ENCODE measurements around the gene CMTM3. TPM values are rescaled to one million over a fixed set of nuclear protein-coding genes. Genes with fewer than 3 reads are reported as not detected.
A peak's percentile ranks its signal among the peaks of the same experiment; 100 is the strongest.

The CMTM3 gene
- total RNA-seq, 4 donors from 2014 or later = 15.7 to 24.9 (median 19.3) TPM

- 6 to 13% methylated on average over 6 to 31 of the region's 32 CpGs for WGBS, 2 donors (ENCODE audit: low coverage in 1 of 2)
- ATAC-seq = peak; percentile 23
- Histone ChIP-seq H3K4me3 (peak overlapping the region; percentile 30 to 79), H3K4me1 (peaks cover 0 to 52% (median 15%) of the 10 kb centered on the region in 3 donors), H3K36me3 (no peaks in the 10 kb centered on the region), H3K27ac (peak overlapping the region in 3 of 4 donors; percentile 85 to 91 (median 87)), H3K9me3 (no peaks in the 10 kb centered on the region), H3K27me3 (peaks cover 50% of the 10 kb centered on the region)
- TF ChIP-seq CTCF (IDR thresholded peaks at IDR 0.05) = no peak
- no peak for TF ChIP-seq EP300 (IDR thresholded peaks at IDR 0.05)
- TF ChIP-seq POLR2A (IDR thresholded peaks at IDR 0.05) = no peak
- TF ChIP-seq POLR2AphosphoS5 (IDR thresholded peaks at IDR 0.05) = no peak
Observed at GRCh38 chr16:66603537-66604375, 748 bp upstream of the CMTM3 start.

- Histone ChIP-seq H3K36me3 (peaks cover 0 to 15% of the 10 kb centered on the region in 2 donors), H3K9me3 (no peaks in the 10 kb centered on the region), H3K27ac (peak overlapping the region; percentile 1 to 91 (median 86)), H3K27me3 (peaks cover 47% of the 10 kb centered on the region), H3K4me1 (peaks cover 0 to 56% (median 17%) of the 10 kb centered on the region in 3 donors), H3K4me3 (peak overlapping the region; percentile 30 to 79)
- peak; percentile 57 for ATAC-seq
- 0% methylated on average over 3 of the region's 61 CpGs; no CpG with 5 or more reads in 1 of the 2 donors for WGBS, 2 donors (ENCODE audit: low coverage in 1 of 2)
- TF ChIP-seq EP300 (IDR thresholded peaks at IDR 0.05) (no peak), POLR2A (IDR thresholded peaks at IDR 0.05) (no peak), POLR2AphosphoS5 (IDR thresholded peaks at IDR 0.05) (no peak), CTCF (IDR thresholded peaks at IDR 0.05) (no peak)
Observed at GRCh38 chr16:66605177-66605978, 874 bp downstream of the CMTM3 start.

- Histone ChIP-seq H3K27ac (peak overlapping the region in 3 of 4 donors; percentile 85 to 91 (median 87)), H3K9me3 (no peaks in the 10 kb centered on the region), H3K36me3 (peaks cover 0 to 23% of the 10 kb centered on the region in 2 donors), H3K4me1 (peaks cover 0 to 56% (median 17%) of the 10 kb centered on the region in 3 donors), H3K4me3 (peak overlapping the region in 1 of 2 donors; percentile 79), H3K27me3 (peaks cover 41% of the 10 kb centered on the region)
- TF ChIP-seq CTCF (IDR thresholded peaks at IDR 0.05) (no peak), POLR2AphosphoS5 (IDR thresholded peaks at IDR 0.05) (no peak), POLR2A (IDR thresholded peaks at IDR 0.05) (no peak), EP300 (IDR thresholded peaks at IDR 0.05) (no peak)
- no peak for ATAC-seq
- WGBS, 2 donors (ENCODE audit: low coverage in 1 of 2) = 50 to 60% methylated on average over 1 of the region's 10 CpGs
Observed at GRCh38 chr16:66605979-66606751, 1.7 kb downstream of the CMTM3 start.

- TF ChIP-seq POLR2AphosphoS5 (IDR thresholded peaks at IDR 0.05) (peak; percentile 24), POLR2A (IDR thresholded peaks at IDR 0.05) (no peak), EP300 (IDR thresholded peaks at IDR 0.05) (no peak), CTCF (IDR thresholded peaks at IDR 0.05) (peak in 3 of 4 experiments; percentile 81 to 95 (median 85))
- 38% methylated on average over 3 of the region's 17 CpGs; no CpG with 5 or more reads in 1 of the 2 donors for WGBS, 2 donors (ENCODE audit: low coverage in 1 of 2)
- peak; percentile 69 for ATAC-seq
- H3K36me3 ChIP-seq = peaks cover 0 to 46% of the 10 kb centered on the region in 2 donors
- no peaks in the 10 kb centered on the region for H3K9me3 ChIP-seq
- H3K27me3 ChIP-seq = peaks cover 21% of the 10 kb centered on the region
- no peak overlapping the region for H3K4me3 ChIP-seq
- peak overlapping the region in 1 of 4 donors; percentile 54 for H3K27ac ChIP-seq
- H3K4me1 ChIP-seq = peaks cover 0 to 50% (median 17%) of the 10 kb centered on the region in 3 donors
Observed at GRCh38 chr16:66608241-66609138, 4.0 kb downstream of the CMTM3 start.
